ENCODE measurements around the gene CHRNA4.

Gene CHRNA4

DNA sequence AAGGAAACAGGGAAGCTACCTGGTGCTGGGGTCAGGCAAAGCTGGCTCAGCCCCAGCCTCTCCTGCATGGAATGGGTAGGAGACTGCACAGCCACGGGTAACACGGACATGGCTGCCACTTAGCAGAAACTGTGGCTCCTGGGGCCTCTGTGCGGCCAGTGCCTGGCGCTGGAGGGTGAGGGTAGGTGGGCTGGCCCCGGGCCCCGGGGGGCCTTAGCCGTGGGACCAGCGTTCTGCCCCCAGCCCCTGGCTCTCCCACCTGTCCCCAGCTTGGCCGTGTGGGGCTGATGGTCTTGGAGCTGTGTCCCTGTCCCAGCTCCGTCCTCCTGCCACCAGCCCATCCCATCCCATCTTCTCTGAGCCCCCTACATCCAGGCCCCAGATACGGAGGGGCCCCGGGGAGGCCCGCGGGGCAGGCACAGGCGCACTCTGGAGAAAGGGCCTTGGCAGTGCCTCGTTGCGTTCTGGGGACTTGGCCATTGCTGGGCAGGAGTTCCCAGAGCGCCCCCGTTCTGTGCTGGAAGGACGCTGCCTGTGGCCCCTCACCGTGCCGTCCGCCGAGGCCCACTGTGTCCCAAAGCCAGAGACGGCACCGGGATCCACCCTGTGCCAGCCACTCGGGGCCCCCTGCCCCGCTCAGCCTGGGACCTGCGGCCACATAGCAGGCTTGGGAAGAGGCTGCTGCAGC is 12.2 kb downstream of the CHRNA4 start:
- no peak overlapping the region for H3K27ac ChIP-seq
- TF ChIP-seq ZFX (IDR thresholded peaks at IDR 0.05) = no peak
- TF ChIP-seq, protein P1, sequence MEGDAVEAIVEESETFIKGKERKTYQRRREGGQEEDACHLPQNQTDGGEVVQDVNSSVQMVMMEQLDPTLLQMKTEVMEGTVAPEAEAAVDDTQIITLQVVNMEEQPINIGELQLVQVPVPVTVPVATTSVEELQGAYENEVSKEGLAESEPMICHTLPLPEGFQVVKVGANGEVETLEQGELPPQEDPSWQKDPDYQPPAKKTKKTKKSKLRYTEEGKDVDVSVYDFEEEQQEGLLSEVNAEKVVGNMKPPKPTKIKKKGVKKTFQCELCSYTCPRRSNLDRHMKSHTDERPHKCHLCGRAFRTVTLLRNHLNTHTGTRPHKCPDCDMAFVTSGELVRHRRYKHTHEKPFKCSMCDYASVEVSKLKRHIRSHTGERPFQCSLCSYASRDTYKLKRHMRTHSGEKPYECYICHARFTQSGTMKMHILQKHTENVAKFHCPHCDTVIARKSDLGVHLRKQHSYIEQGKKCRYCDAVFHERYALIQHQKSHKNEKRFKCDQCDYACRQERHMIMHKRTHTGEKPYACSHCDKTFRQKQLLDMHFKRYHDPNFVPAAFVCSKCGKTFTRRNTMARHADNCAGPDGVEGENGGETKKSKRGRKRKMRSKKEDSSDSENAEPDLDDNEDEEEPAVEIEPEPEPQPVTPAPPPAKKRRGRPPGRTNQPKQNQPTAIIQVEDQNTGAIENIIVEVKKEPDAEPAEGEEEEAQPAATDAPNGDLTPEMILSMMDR (conservative IDR thresholded peaks at IDR 0.05) = no peak

DNA sequence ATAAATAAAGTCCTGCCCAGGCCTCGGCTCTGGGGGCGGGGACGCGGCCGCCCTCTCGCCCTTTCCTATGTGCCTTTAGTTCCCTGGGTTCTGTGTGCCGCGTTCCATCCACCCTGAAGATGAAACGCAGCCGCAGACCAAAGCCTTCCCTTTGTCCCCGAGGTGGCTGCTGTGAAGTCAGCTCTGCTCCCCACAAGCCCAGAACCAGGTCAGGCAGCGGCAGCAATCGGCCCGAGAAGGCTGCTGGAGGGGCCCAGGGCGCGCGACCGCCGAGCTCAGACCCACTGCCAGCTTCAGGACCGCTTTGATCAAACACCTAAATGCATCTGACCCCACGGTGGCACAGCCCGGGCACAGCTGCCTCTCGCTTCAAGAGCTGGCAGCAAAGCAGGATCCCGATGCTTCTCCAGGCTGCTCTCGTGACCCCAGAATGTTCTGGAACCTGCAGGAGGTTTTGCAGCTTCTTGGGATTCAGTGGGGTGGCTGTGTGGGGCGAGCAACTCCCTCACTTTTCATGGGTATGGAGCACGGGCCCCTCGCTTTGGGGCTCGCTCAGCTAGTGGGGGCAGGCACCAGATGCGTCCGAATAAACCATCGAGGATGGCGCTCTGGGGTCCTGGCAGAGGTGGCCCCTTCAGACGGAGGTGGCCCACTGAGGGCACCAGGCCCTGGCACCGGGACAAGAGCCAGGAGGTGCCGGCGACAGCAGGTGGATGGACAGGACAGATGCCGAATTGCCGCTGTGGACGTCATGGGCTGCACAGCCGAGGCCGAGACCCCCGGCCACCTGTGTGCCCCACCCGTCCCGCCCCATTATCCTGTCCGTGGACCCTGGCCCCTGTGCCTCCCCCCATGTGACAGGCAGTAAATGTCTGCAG is 13.0 kb downstream of the CHRNA4 start:
- no peak overlapping the region for H3K27ac ChIP-seq
- TF ChIP-seq, protein P1 (conservative IDR thresholded peaks at IDR 0.05) = no peak
- no peak for TF ChIP-seq ZFX (IDR thresholded peaks at IDR 0.05)

DNA sequence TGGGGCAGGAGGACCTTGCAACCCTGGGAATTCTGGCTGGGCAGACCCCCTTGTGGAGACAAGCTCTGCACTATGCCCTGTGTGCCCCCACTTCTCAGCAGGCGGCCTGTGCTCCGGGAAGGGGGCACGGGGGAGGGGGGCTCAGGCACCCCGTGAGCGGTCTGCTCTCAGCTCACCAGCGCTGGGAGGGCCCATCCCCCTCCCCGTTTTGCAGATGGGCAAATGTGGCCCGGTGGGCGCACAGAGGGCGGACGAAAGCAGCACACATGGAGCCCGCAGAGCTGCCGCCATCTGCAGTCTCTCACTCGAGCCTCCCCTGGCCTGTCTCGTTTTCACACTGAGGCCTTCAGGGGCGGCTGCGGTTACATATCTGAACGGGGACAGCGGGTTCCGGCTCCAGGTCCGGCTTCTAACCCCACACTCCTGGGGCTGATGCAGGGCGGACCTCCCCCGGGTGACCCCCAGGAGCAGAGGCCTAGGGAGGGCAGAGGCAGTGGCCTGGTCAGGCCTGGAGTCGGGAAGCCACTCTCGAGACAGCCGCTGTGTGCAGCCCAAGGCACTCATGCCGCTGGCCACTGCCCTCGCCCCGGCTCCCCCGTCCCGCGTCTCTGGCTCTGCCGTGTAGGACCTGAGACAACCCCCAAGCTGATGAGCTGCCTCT is 13.9 kb downstream of the CHRNA4 start:
- no peak for TF ChIP-seq ZFX (IDR thresholded peaks at IDR 0.05)
- TF ChIP-seq, protein P1 (conservative IDR thresholded peaks at IDR 0.05) = no peak
- H3K27ac ChIP-seq = no peak overlapping the region

DNA sequence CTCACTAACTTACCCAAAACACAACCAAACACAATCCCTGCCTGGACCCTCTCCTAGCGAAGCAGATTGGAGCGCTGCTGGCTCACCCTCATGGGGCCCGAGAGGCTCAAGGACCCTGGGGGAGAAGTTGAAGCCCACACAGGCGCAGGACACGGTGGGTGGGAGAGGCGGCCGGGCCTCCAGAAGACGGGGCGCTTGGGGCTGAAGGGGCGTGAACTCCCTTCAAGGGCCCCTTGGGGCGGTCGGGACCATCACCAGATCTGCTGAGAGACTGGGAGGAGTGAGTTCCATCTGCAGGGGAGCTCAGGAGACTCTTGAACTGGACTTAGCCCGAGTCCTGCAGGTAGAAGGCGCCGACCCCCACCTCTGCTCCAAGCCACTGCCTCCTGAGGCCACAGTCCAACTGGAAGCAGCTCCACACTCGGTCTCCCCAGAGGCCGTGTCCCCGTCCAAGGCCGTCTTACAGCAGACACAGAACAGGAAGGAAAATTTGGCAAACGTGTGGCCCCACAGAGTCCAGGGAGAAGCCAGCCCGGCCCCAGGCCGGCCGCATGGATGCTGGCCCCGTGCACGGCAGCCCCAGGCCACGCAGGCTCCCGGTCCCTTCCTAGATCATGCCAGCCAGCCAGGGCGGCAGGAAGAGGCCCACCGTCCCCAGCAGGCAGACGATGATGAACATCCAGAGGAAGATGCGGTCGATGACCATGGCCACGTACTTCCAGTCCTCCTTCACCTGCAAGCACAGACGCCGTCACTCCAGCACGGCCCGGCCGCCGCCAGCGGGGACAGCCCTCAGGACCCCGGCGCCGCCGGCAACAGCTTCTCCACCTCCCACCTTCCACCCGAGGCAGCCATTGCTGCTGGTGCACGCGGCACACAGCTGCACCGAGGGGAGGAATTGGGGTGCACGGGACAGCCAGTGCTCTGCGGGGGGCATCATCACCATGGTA is 14.7 kb downstream of the CHRNA4 start:
- H3K27ac ChIP-seq = no peak overlapping the region
- TF ChIP-seq, protein P1 (conservative IDR thresholded peaks at IDR 0.05) = no peak
- no peak for TF ChIP-seq ZFX (IDR thresholded peaks at IDR 0.05)

DNA sequence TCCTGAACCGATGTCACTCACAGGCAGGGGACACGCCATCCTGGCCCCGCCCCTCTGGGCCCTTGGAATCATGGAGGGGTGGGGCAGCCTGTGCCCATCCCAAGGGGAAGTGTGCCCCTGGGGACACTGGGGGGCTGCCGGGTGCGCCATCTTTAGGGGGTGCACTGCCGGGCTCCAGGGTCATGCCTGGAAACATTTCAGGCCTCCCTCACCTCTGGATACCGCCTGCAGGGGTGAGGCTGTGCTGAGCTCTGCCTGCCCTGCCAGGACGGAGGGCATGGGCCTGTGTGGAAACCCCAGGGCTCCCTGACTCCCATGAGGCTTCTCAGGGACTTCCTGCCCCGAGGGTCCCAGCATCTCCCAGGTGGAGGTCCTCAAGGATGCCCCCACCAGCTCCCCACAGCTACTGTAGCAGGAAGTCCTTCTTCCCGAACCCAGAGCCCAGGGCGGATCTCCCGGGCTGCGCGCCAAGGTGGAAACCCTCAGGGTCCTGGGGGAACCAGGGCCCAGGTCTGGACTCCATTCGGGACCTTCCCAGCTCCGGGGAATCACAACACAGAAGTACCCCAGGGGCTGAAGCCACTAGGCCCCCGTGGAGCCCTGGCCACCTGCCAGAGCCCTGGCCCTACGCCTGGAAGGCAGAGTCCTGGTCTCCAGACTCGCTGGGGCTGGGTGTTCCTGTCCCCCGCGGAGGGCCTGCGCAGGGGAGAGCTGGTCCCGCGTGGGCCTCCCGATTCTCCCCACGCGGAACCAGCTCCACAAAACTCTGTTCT is 15.6 kb downstream of the CHRNA4 start:
- H3K27ac ChIP-seq = no peak overlapping the region
- no peak for TF ChIP-seq ZFX (IDR thresholded peaks at IDR 0.05)
- TF ChIP-seq, protein P1 (conservative IDR thresholded peaks at IDR 0.05) = no peak

DNA sequence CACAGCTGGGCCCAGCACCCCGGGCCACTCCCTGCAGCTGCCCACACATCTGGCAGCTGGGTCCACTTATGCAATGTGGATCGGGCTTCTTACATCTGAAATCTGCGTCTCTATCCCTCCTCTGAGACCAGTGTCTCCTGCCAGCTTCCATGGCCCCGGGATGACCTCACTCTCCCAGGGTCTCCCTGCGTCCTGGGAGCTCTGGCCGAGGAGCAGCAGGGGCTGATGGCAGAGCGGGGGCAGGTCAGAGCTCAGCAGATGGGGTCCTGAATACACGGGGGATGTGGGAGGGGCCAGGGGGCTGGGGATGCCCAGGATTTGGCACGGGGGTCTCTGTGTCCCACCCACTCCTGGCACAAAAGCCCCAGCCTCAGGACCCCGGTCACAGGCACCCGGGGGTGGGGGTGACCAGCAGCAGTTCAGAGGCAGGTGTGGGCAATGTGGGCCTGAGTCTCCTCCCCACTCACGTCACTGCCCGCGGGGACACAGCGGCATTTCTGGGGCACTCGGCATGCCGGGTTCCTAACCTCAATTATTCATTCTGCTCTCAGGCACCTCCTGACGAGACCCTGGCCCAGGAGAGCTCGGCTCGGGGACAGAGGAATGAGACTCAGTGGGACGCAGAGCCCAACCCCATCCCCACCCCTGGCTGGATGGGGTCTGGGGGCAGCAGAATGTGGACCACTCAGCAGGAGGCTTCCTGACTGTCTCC is 16.4 kb downstream of the CHRNA4 start:
- TF ChIP-seq, protein P1 (conservative IDR thresholded peaks at IDR 0.05) = no peak
- TF ChIP-seq ZFX (IDR thresholded peaks at IDR 0.05) = no peak
- no peak overlapping the region for H3K27ac ChIP-seq

Measured in C4-2B (cell line).